GM18505 (cell line): ENCODE measurements around the gene MAP10.

Experiments
- ATAC-seq: cut with Tn5 transposase; IDR thresholded peaks from one replicate; pipeline ENCODE4 v1.9.1; 2021; ENCODE audit not compliant: unreplicated experiment
- POLR2A ChIP-seq: IDR thresholded peaks from 4 replicates; pipeline ENCODE4 v1.6.1; 2011; ENCODE audit warnings: borderline replicate concordance; ENCODE audit not compliant: insufficient read depth, insufficient read length; ENCODE audit errors: extremely low read depth

The MAP10 gene

DNA sequence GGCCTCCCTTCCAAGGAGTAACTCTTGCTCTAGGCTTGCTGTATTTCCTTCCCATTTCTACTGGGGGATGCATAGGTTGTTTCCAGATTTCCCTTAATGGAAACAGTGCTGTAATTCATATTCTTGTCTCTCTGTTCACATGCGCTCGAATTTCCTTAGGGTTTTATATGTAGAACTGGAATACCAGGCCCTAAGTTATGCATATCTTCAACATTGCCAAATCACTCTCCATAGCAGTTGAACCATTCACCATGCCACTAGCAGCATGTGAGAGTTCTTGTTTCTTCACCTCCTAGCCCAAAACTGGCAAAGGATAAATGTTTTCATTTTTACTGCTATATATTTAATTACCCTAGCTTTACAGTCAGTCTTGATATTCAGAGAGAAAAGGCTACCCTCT lies 12.8 kb downstream of the MAP10 start:
- TF ChIP-seq POLR2A = no peak
- no peak for ATAC-seq

DNA sequence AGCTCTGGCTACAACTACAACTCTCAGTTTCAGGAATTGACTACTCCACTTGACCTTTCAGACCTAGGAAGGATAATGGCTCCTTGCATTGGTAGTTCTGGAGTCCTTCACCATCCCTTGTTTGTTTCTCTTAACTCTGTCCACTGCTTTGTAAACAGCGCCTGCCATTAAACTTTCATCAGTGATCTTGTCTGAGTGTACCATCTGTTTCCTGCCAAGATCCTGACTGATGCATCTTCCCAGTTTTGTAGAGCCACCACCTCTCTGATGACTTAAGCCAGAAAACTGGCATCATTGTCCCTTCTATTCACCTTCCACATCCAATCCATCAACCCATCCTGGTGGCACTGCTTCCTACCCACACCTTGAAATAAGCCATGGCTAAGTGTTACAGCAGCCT lies 15.2 kb downstream of the MAP10 start:
- no peak for ATAC-seq
- TF ChIP-seq POLR2A = no peak

DNA sequence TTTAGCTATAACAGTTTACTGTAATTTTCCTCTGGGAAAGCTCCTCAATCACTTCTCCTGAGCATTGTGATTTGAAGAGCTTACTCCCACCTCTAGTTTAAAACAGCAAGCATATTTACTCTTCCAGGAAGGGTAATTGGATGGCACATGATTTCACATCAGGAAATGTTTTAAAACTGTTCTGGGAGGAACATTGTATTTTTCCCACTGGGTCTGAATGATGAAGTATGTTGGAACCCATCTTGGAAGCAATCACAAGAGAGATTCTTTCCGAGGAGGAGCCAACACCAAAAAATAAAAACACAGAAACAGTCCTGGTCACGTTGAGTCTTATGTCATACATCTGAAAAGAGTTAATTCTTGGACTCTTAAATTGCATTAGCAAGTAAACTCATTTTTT lies 17.3 kb downstream of the MAP10 start:
- ATAC-seq = no peak
- no peak for TF ChIP-seq POLR2A

DNA sequence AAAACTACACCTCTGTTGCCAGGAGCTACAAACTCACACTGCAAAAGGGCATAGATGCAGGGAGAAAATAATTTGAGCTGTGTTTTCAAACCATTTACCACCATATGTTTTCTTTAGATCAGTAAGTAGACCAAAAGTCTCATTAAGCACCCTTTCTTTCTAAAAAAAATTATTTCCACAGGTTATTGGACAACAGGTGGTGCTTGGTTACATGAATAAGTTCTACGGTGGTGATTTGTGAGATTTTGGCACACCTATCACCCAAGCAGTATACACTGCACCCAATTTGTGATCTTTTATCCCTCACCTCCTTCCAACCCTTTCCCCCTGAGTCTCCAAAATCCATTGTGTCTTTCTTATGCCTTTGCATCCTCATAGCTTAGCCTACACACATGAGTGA lies 21.1 kb downstream of the MAP10 start:
- no peak for ATAC-seq
- TF ChIP-seq POLR2A = no peak

DNA sequence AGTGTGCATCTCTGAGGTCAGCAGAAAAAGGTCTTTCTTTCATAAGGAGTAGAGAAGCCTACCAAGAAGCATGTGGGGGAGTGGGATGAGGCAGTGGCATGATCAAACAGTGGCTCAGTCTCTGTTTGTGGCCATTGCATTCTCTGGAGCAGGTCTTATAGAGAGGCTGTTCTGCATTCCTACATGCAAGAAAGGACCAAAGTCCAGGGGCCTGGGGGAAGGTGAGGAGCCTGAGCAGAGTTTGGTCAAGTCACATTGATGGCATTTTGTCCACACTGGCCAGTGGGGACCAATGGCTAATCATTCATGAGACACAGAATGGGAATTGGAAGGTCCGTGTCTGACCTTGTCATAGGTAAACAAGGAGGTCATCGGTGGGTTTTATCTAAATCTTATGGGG lies 25.4 kb downstream of the MAP10 start:
- ATAC-seq = no peak
- no peak for TF ChIP-seq POLR2A

DNA sequence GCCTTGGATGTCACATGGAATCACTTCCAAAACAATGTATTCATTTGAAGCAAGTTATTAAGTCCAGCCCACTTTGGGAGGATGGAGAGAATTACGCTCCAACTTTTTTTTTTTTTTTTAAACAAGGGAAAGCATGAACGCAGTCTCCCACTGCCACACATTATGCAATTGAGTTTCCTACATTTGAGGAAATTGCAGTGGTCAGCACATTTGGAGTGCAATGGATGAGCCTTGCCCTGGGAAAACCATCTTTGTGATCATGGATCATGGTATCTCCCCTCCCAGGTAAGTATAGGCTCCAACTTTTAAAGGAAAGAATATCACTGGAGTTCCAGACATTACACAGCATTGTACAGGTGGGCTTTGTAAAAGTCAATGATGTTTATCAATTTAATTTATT lies 26.7 kb downstream of the MAP10 start:
- no peak for ATAC-seq
- TF ChIP-seq POLR2A = no peak

DNA sequence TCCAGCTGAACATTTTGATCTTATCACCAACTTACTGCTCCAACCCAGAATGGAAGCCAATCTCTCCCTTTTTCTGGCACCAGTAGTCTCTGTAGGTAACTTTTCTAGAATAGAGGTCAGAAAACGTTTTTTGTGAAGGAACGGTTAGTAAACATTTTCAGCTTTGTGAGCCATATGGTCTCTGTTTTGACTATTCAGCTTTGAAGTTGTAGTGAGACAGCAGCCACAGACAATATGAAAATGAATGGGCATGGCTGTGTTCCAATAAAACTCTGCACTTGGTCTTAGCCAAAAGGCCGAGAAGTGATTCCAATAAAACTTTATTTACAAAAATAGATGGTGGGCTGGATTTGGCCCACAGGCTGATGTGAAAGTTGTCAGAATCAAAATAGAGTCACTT lies 28.9 kb downstream of the MAP10 start:
- no peak for TF ChIP-seq POLR2A
- ATAC-seq = no peak

DNA sequence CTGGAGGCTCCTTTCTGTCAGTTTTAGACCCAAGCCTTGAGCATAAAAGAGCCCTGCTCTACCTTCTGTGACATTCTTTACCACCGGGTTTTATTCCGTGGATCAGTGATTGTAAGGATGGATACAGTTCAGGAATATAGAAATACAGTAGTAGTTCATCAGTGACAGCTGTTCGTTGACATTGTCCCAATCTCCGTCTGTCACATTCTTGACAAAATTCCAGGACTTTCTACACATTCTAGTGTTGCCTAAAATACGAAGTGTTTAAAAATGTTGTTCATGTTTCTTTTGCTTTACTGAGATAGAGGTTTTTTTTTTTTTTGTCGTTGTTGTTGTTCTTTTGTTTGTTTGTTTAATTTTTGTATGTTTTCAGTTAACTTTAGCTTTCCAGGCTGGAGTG lies 29.9 kb downstream of the MAP10 start:
- TF ChIP-seq POLR2A = no peak
- ATAC-seq = no peak

DNA sequence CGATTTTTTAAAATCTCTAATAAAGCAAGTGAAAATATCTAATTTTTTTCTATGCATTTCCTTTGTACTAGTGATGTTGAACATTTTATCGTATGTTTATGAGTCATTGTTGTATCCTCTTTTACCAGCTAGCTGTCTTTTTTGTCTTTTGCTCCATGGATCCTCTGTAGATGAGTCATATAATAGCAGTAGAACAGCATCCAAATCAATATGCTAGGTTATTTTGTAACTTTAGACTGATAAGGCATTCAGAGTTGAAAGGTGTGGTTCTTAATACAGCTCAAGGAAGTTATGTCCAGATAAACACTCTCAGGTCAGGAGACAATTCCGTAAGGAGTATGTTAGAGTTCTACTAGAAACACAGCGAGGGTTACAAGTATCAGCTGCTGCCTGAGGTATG lies 31.9 kb downstream of the MAP10 start:
- TF ChIP-seq POLR2A = no peak
- ATAC-seq = no peak

DNA sequence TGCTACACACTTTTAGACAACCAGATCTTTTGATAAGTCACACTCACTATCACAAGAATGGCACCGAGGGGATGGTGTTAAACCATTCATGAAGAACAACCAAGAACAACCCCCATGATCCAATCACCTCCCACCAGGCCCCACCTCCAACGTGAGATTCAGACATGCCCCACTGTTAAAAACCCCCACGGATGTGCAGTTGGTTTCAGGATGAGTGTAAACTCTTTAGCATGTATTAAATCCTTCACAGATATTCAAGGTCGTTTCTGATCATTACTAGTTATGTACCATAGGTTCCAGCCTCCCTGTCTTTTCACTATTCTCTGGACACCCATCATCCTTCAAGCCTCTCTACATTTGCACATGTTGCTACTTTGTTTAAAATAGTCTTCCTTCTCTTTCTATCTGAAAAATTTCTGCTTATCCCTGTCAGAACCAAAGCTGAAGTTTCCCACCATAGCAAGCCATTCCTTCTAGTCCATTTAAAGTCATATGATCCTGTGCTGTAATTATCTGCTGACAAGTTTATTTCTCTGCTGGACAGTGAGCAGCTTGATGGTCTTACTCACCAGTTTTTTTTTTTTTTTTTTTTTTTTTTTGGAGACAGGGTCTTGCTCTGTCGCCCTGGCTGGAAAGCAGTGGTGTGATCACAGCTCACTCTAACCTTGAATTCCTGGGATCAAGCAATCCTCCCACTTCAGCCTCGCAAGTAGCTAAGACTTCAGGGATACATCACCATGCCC lies 36.8 kb downstream of the MAP10 start:
- no peak for TF ChIP-seq POLR2A
- ATAC-seq = no peak

DNA sequence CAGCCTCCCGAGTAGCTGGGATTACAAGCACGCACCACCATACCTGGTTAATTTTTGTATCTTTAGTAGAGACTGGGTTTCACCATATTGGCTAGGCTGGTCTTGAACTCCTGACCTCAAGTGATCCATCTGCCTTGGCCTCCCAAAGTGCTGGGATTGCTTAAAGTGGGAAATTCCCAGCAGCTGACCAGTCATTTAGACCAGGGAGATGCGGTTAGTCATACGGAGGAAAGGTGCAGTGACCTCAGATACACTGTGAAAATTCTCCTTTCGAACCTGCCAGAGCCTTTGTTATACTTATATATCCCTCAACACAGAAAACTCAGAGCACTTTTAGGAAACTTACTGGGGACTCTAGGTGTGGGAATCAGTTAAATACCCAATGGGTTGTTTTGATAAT lies 39.6 kb downstream of the MAP10 start:
- ATAC-seq = no peak
- no peak for TF ChIP-seq POLR2A

DNA sequence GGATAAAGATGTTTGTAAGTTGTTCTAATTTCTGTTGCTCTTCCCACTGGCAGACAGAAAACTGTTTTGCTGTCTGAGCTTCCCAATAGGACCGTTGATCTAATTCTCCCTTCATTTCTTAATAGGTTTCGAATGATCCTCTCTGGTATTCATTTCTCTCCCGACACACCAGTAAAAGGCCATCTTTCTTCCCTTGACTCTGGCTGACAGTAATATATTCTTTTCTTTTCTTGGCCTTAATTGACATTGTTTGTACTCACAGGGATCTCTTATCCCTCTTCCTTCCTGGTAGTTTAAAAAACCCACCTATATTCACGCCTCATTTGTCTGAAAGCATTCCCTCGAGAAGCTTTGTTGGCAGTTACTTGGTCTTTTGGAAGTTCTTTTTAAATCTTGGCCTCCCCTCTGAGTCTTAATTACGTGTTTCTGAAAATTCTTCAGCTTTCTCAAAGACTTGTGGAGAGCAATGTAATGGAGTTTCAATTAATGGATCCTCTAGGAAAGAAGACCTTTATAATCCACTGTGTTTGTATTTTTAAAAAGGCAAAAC lies 40.3 kb downstream of the MAP10 start:
- no peak for ATAC-seq
- no peak for TF ChIP-seq POLR2A

DNA sequence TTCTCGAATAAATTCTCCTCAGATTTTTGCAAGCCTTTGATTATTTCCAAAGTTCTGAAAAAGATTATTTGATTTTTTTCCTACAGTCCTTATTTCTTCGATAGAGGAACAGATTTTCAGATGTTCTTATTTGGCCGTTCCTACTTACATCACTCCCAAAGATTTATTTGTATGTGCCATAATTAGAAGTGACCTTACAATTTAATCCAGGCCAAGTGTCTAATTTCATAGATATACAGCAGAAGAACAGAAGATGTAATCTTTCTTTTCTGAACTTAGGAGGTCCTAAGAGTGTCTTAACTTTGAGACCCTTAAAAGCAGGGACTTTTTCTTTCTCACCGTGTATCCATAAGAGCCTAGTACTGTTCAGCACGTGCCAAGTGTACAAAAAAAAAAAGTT lies 46.3 kb downstream of the MAP10 start:
- TF ChIP-seq POLR2A = no peak
- no peak for ATAC-seq

DNA sequence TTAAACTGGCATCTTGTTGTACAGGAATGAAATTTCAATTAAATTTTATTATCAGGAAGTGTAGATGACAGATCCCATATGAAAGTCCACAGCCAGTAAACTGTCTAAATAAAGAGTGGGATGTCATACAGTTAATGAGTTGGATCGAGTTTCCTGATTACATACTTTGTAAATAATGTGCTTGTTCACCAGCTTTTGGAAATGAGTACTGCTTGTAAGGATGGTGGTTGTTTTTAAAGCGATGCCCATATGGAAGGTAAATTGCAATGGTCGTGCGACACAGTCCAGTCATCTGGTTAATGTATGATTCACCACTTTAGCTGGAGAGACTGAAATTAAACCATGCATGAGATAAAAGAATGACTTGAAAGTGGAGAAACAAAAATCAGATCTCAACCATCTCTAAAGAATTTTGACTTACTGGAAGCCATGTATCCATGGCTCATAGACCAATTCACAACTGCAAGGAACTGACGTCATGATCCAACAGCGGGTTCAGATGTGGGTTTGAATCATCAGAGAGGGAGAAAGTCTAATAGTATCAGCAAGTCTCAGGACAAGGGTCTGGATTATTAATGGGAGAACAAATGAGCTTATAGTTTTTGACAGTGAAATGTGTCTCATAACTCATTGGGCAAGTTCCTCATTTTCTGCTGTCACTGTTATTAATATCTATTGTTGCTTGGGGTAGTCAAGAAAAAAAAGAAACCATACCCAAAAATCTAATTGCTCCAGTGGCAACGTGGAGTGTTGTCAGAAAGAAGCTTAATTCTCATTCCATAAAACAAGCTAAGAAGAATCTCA lies 49.0 kb downstream of the MAP10 start:
- ATAC-seq = no peak

More for the DNA sequence above, 49.0 kb downstream of the MAP10 start:
- no peak for TF ChIP-seq POLR2A
